Keratinocyte (primary cell): Measurements from ENCODE around the gene FOXP3. TPM values are rescaled to one million over a fixed set of nuclear protein-coding genes. Genes with fewer than 3 reads are reported as not detected.

Experiments used
- DNase-seq: peaks from one replicate; pipeline ENCODE4 v3.0.0-alpha.2; 2011; ENCODE audit warnings: low read depth, missing footprints, low spot score
- FAIRE-seq: peaks from 2 replicates; lab custom pipeline; 2011; peaks lifted over from hg19 to GRCh38; lab: Jason Lieb, UNC
- H2AFZ ChIP-seq: 2 replicates; pipeline ENCODE4 v1.6.0; 2012; ENCODE audit warnings: low read length, control low read depth, inconsistent platforms; ENCODE audit not compliant: control insufficient read depth
- H3K27ac ChIP-seq: 2 replicates; pipeline ENCODE4 v1.5.1; 2011; ENCODE audit warnings: low read length; ENCODE audit not compliant: control insufficient read depth, insufficient read depth
- H3K27me3 ChIP-seq: 3 replicates; pipeline ENCODE4 v1.6.0; 2011; ENCODE audit warnings: low read length; ENCODE audit not compliant: control insufficient read depth, insufficient read depth; ENCODE audit errors: extremely low read depth
- H3K36me3 ChIP-seq, 2 experiments: 2 replicates in 1 of 2; 3 replicates in 1 of 2; pipeline ENCODE4 v1.5.1; 2011; ENCODE audit warnings: low read length in 2 of 2, mild to moderate bottlenecking in 1 of 2; ENCODE audit not compliant: control insufficient read depth in 2 of 2, insufficient read depth in 2 of 2; ENCODE audit errors: extremely low read depth in 1 of 2
- H3K4me1 ChIP-seq: 3 replicates; pipeline ENCODE4 v1.5.1; 2011; ENCODE audit warnings: low read length; ENCODE audit not compliant: control insufficient read depth, insufficient read depth; ENCODE audit errors: extremely low read depth
- H3K4me2 ChIP-seq: 3 replicates; pipeline ENCODE4 v1.6.0; 2011; ENCODE audit warnings: low read depth, low read length; ENCODE audit not compliant: control insufficient read depth, insufficient read depth; ENCODE audit errors: extremely low read depth
- H3K4me3 ChIP-seq, 3 experiments: fragments of 200-600 bp in 1 of 3; sonication (generic) in 1 of 3; 2 replicates in 2 of 3; 3 replicates in 1 of 3; pipeline ENCODE4 v1.5.1; 2011 to 2016; ENCODE audit warnings: low read length in 3 of 3, mild to moderate bottlenecking in 3 of 3, control low read depth in 2 of 3, inconsistent platforms in 1 of 3, low read depth in 1 of 3, mixed read lengths in 1 of 3, mixed run types in 1 of 3, moderate library complexity in 1 of 3; ENCODE audit not compliant: control insufficient read depth in 2 of 3, insufficient read depth in 2 of 3; ENCODE audit errors: extremely low read depth in 1 of 3
- H3K79me2 ChIP-seq: 2 replicates; pipeline ENCODE4 v1.6.0; 2012; ENCODE audit warnings: low read length; ENCODE audit not compliant: control insufficient read depth, insufficient read depth
- H3K9ac ChIP-seq: 3 replicates; pipeline ENCODE4 v1.6.0; 2011; ENCODE audit warnings: low read length; ENCODE audit not compliant: control insufficient read depth, insufficient read depth; ENCODE audit errors: extremely low read depth
- H3K9me1 ChIP-seq: 3 replicates; pipeline ENCODE4 v1.6.0; 2011; ENCODE audit warnings: low read length; ENCODE audit not compliant: control insufficient read depth, insufficient read depth; ENCODE audit errors: extremely low read depth
- H3K9me3 ChIP-seq: 2 replicates; pipeline ENCODE4 v1.5.1; 2012; ENCODE audit warnings: low read depth, low read length; ENCODE audit not compliant: control insufficient read depth
- H4K20me1 ChIP-seq: 3 replicates; pipeline ENCODE4 v1.6.0; 2011; ENCODE audit warnings: low read length; ENCODE audit not compliant: control insufficient read depth, insufficient read depth; ENCODE audit errors: extremely low read depth
- EZH2 ChIP-seq: IDR thresholded peaks from one replicate; pipeline ENCODE4 v1.6.1; 2012; ENCODE audit warnings: inconsistent platforms, mild to moderate bottlenecking, low read length, moderate library complexity
- dilution Hi-C: fragments of 300-500 bp; cut with MboI; formaldehyde crosslinking; loops from one replicate; pipeline ENCODE4 v1.7.0; 2020; ENCODE audit warnings: low sequenced_read_pairs; ENCODE audit not compliant: extremely low pct_ligation_motif_present
- polyA plus RNA-seq, 5 experiments: library from polyadenylated mRNA; depleted of rRNA in 3 of 5; stranded (reverse) in 3 of 5; stranded (forward) in 1 of 5; unstranded in 1 of 5; fragments of >200 nt; gene quantifications; 1 replicate in 1 of 5; 2 replicates in 3 of 5; 3 replicates in 1 of 5; pipeline versions ENCODE4 v1.2.1 to v1.2.3, GENCODE V29; 2011 to 2012; ENCODE audit warnings: missing spikeins in 2 of 5, low read depth in 1 of 5, low replicate concordance in 1 of 5
- TF ChIP-seq, protein P1 (sequence below), 3 experiments: IDR thresholded peaks in 1 of 3; conservative IDR thresholded peaks in 1 of 3; optimal IDR thresholded peaks in 1 of 3; 2 replicates in 2 of 3; 3 replicates in 1 of 3; pipeline versions ENCODE3 to v1.5.1; 2011; ENCODE audit warnings: low read length in 3 of 3, mild to moderate bottlenecking in 3 of 3, moderate library complexity in 2 of 3, control low read depth in 1 of 3, inconsistent platforms in 1 of 3; ENCODE audit not compliant: insufficient read depth in 2 of 3; ENCODE audit errors: extremely low read depth in 1 of 3

The FOXP3 gene
- polyA plus RNA-seq, 1 donor (not counting 4 experiments of a cell fraction or from before 2014, with no cell fraction given), result 0.05 TPM

DNA sequence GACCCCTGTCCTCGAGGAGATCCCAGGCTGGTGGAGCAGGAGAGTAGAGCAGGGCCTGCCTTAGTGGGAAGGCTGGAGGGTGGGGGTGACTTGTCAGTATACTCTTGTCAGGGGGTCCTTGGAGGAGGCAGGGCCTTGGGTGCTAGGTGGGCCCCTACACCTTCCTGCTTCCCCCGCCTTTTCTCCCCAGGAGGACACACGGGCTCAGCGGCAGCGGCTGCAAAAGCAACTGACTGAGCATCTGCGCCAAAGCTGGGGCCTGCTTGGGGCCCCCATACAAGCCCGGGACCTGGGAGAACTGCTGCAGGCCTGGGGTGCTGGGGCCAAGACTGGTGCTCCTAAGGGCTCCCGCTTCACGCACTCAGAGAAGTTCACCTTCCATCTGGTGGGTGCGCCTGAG, 18.0 kb downstream of the FOXP3 start:
- Histone ChIP-seq H3K79me2 (no peaks in the 10 kb centered on the region), H3K4me2 (no peak overlapping the region), H3K9ac (no peak overlapping the region), H3K27ac (no peak overlapping the region), H3K27me3 (no peaks in the 10 kb centered on the region), H4K20me1 (no peaks in the 10 kb centered on the region), H3K36me3 (peaks cover 3 to 4% of the 10 kb centered on the region in 2 experiments), H2AFZ (no peak overlapping the region), H3K4me3 (no peak overlapping the region), H3K9me3 (peaks cover 2% of the 10 kb centered on the region), H3K4me1 (peaks cover 4% of the 10 kb centered on the region), H3K9me1 (no peaks in the 10 kb centered on the region)
- DNase-seq (no peak), FAIRE-seq (no peak)
- dilution Hi-C loops, result no loop called here
- no peak for TF ChIP-seq EZH2
- TF ChIP-seq, protein P1, sequence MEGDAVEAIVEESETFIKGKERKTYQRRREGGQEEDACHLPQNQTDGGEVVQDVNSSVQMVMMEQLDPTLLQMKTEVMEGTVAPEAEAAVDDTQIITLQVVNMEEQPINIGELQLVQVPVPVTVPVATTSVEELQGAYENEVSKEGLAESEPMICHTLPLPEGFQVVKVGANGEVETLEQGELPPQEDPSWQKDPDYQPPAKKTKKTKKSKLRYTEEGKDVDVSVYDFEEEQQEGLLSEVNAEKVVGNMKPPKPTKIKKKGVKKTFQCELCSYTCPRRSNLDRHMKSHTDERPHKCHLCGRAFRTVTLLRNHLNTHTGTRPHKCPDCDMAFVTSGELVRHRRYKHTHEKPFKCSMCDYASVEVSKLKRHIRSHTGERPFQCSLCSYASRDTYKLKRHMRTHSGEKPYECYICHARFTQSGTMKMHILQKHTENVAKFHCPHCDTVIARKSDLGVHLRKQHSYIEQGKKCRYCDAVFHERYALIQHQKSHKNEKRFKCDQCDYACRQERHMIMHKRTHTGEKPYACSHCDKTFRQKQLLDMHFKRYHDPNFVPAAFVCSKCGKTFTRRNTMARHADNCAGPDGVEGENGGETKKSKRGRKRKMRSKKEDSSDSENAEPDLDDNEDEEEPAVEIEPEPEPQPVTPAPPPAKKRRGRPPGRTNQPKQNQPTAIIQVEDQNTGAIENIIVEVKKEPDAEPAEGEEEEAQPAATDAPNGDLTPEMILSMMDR (optimal IDR thresholded peaks at IDR 0.05 in 1 of 3, IDR thresholded peaks at IDR 0.05 in 1 of 3, conservative IDR thresholded peaks at IDR 0.05 in 1 of 3; ENCODE audit: extremely low read depth in 1 of 3, insufficient read depth in 2 of 3, low read length in 3 of 3), result no peak

DNA sequence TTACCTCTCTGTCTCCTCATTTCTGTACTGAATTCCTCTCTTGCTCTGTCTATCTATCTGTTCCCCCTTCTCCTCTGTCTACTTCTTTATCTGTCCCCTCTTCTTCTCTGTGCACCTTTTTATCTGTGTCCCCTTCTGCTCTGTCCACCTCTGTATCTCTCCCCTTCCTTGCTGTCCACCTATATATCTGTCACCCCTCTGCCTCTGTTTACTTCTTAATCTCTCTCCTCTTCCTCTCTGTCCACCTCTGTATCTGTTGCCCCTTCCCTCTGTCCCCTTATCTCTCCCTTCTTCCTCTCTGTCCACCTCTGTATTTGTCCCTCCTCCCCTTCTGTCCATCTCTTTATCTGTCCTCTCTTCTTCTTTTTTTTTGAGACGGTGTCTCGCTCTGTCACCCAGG, 20.3 kb downstream of the FOXP3 start:
- Histone ChIP-seq H3K27ac (no peak overlapping the region), H3K27me3 (no peaks in the 10 kb centered on the region), H3K4me3 (no peak overlapping the region), H2AFZ (no peak overlapping the region), H3K36me3 (peaks cover 4 to 5% of the 10 kb centered on the region in 2 experiments), H3K9me1 (no peaks in the 10 kb centered on the region), H3K4me2 (no peak overlapping the region), H3K4me1 (peaks cover 4% of the 10 kb centered on the region), H3K79me2 (no peaks in the 10 kb centered on the region), H3K9ac (no peak overlapping the region), H4K20me1 (no peaks in the 10 kb centered on the region), H3K9me3 (peaks cover 2% of the 10 kb centered on the region)
- dilution Hi-C loops, result no loop called here
- DNase-seq (no peak), FAIRE-seq (no peak)
- no peak for TF ChIP-seq EZH2
- TF ChIP-seq, protein P1 (optimal IDR thresholded peaks at IDR 0.05 in 1 of 3, IDR thresholded peaks at IDR 0.05 in 1 of 3, conservative IDR thresholded peaks at IDR 0.05 in 1 of 3; ENCODE audit: extremely low read depth in 1 of 3, insufficient read depth in 2 of 3, low read length in 3 of 3), result no peak
